A549 (cell line): ENCODE measurements around the gene TSKS. TPM values are rescaled to one million over a fixed set of nuclear protein-coding genes. Genes with fewer than 3 reads are reported as not detected.
A peak's percentile ranks its signal among the peaks of the same experiment; 100 is the strongest.

ENCODE experiments used
- ATAC-seq, 2 experiments: fragments of 200-7000 bp in 1 of 2; fragments of >200 bp in 1 of 2; cut with Nextera tagmentation in 1 of 2; cut with Tn5 transposase in 1 of 2; 3 replicates each; pipeline versions ENCODE4 v1.8.0 to v1.9.1; 2018 to 2020; ENCODE audit warnings: mild to moderate bottlenecking in 1 of 2, moderate library complexity in 1 of 2
- CTCF ChIA-PET: fragments of 300-600 bp; sonication (Branson Sonifier 250); formaldehyde crosslinking; extraction: SDS; loops from one replicate; lab custom pipeline; 2021; ENCODE audit warnings: antibody characterized with exemption, inconsistent platforms; lab: Yijun Ruan, JAX
- POLR2A ChIA-PET: fragments of 350-600 bp; formaldehyde crosslinking; extraction: SDS; loops from one replicate; lab custom pipeline; 2021; ENCODE audit warnings: antibody characterized with exemption, inconsistent platforms; lab: Yijun Ruan, JAX
- DNase-seq, 2 experiments: peaks; one replicate each; pipeline versions ENCODE4 v3.0.0 to v3.0.0-alpha.2; 2011 to 2016; ENCODE audit warnings: low read depth in 1 of 2, low spot score in 1 of 2
- FAIRE-seq: peaks from 2 replicates; lab custom pipeline; 2011; peaks lifted over from hg19 to GRCh38; lab: Jason Lieb, UNC
- H3K27ac ChIP-seq, 2 experiments: fragments of >200 bp; sonication (Bioruptor Twin); formaldehyde crosslinking; 3 replicates each; pipeline ENCODE4 v1.5.1; 2016 to 2017
- H3K4me1 ChIP-seq: fragments of >200 bp; sonication (Bioruptor Twin); formaldehyde crosslinking; 3 replicates; pipeline ENCODE4 v1.6.1; 2016
- H3K4me2 ChIP-seq: fragments of >200 bp; sonication (Bioruptor Twin); formaldehyde crosslinking; 3 replicates; pipeline ENCODE4 v1.6.1; 2016
- H3K4me3 ChIP-seq: fragments of >200 bp; sonication (Bioruptor Twin); formaldehyde crosslinking; 3 replicates; pipeline ENCODE4 v1.5.1; 2016
- H3K9me3 ChIP-seq: fragments of >200 bp; sonication (Bioruptor Twin); formaldehyde crosslinking; 3 replicates; pipeline ENCODE4 v1.6.1; 2016
- ATOH8 ChIP-seq: fragments of 250-450 bp; sonication (Bioruptor Pico); IDR thresholded peaks from 2 replicates; pipeline ENCODE4 v1.5.0; 2020; ENCODE audit warnings: low read depth, mild to moderate bottlenecking, moderate library complexity
- BCL3 ChIP-seq: fragments of >200 bp; sonication (Bioruptor Twin); formaldehyde crosslinking; IDR thresholded peaks from 3 replicates; pipeline ENCODE4 v1.6.1; 2016
- BHLHE40 ChIP-seq: IDR thresholded peaks from 2 replicates; pipeline ENCODE4 v1.6.1; 2012; ENCODE audit warnings: low read depth, low read length, inconsistent platforms
- CHD2 ChIP-seq: fragments of 150-350 bp; IDR thresholded peaks from 2 replicates; pipeline ENCODE4 v1.6.1; 2014; ENCODE audit warnings: low read length; ENCODE audit not compliant: partially characterized antibody
- FOSL2 ChIP-seq, 2 experiments: fragments of 450-650 bp in 1 of 2; fragments of >200 bp in 1 of 2; sonication (Bioruptor Twin) in 1 of 2; formaldehyde crosslinking; IDR thresholded peaks; 2 replicates each; pipeline versions ENCODE4 v1.5.0 to v1.6.1; 2016 to 2020; ENCODE audit warnings: mild to moderate bottlenecking in 1 of 2, moderate library complexity in 1 of 2
- HEYL ChIP-seq: fragments of 250-450 bp; sonication (Bioruptor Pico); IDR thresholded peaks from 2 replicates; pipeline ENCODE4 v1.8.0; 2021; ENCODE audit warnings: mild to moderate bottlenecking, moderate library complexity
- JUNB ChIP-seq: fragments of >200 bp; sonication (Bioruptor Twin); formaldehyde crosslinking; IDR thresholded peaks from 2 replicates; pipeline ENCODE4 v1.6.1; 2016
- KDM5A ChIP-seq: fragments of 200-600 bp; sonication (generic); IDR thresholded peaks from 2 replicates; pipeline ENCODE4 v1.6.1; 2016; ENCODE audit warnings: antibody characterized with exemption, mild to moderate bottlenecking
- PHF8 ChIP-seq: fragments of 200-600 bp; sonication (generic); IDR thresholded peaks from 2 replicates; pipeline ENCODE4 v1.6.1; 2016; ENCODE audit warnings: low read depth, mild to moderate bottlenecking, antibody characterized with exemption, moderate library complexity, borderline replicate concordance
- RARB ChIP-seq: fragments of 250-450 bp; sonication (Bioruptor Pico); IDR thresholded peaks from 2 replicates; pipeline ENCODE4 v1.8.0; 2021; ENCODE audit warnings: mild to moderate bottlenecking, moderate library complexity
- RCOR1 ChIP-seq: fragments of 150-350 bp; IDR thresholded peaks from 2 replicates; pipeline ENCODE4 v1.6.1; 2014; ENCODE audit warnings: antibody characterized with exemption, low read length, low read depth
- RNF2 ChIP-seq: fragments of 200-600 bp; sonication (generic); IDR thresholded peaks from 2 replicates; pipeline ENCODE4 v1.6.1; 2016; ENCODE audit warnings: low read depth, mild to moderate bottlenecking, antibody characterized with exemption, moderate library complexity, borderline replicate concordance
- ZNF302 ChIP-seq: fragments of 250-450 bp; sonication (Bioruptor Pico); IDR thresholded peaks from 2 replicates; pipeline ENCODE4 v1.9.0; 2021; ENCODE audit warnings: inconsistent platforms, mild to moderate bottlenecking, moderate library complexity
- WGBS: methylation state at CpG from one replicate; pipeline ENCODE4 v1.1.6; 2017; ENCODE audit errors: missing lambda C conversion rate; 5-methylcytosine and 5-hydroxymethylcytosine counted together
- polyA plus RNA-seq, 4 experiments: library from polyadenylated mRNA; depleted of rRNA in 3 of 4; stranded (reverse); fragments of >200 nt; fragmentation: RNase III in 1 of 4; extraction: RNeasy Plus Mini Kit Qiagen cat#74134 plus additional on column Dnase treatment in 1 of 4; gene quantifications; 2 replicates in 3 of 4; 3 replicates in 1 of 4; pipeline ENCODE4 v1.2.3, GENCODE V29; 2011 to 2017
- TF ChIP-seq, protein P1 (sequence below): fragments of 200-600 bp; sonication (generic); IDR thresholded peaks from 2 replicates; pipeline ENCODE4 v1.6.1; 2016; ENCODE audit warnings: antibody characterized with exemption, mild to moderate bottlenecking, moderate library complexity
- TF ChIP-seq, protein P2 (sequence below): fragments of 150-350 bp; IDR thresholded peaks from 2 replicates; pipeline ENCODE4 v1.6.1; 2014; ENCODE audit warnings: low read depth, mild to moderate bottlenecking, low read length
- TF ChIP-seq, protein P3 (sequence below): fragments of >200 bp; sonication (Bioruptor Twin); formaldehyde crosslinking; IDR thresholded peaks from 2 replicates; pipeline ENCODE4 v1.6.1; 2016

The TSKS gene
- polyA plus RNA-seq, 2 of the 4 experiments (the other 2 are of a cell fraction): not detected

DNA sequence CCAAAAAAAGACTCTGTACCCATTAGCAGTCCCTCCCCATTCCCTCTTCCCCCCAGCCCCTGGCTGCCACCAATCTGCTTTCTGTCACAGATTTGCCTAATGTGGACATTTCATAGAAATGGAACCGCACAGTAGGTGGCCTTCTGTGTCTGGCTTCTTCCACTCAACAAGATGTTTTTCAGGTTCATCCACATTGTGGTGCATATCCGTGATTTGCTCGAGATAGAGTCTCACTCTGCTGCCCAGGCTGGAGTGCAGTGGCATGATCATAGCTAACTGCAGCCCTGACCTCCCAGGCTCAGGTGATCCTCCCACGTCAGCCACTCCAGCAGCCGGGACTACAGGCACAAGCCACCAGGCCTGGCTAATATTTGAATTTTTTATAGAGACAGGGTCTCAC, 24.6 kb upstream of the TSKS start (continued):
- TF ChIP-seq BCL3: no peak
- TF ChIP-seq RARB (CRISPR knock-in tag): no peak
- no peak for TF ChIP-seq RNF2
- TF ChIP-seq CHD2: no peak
- TF ChIP-seq JUNB: no peak
- TF ChIP-seq HEYL (CRISPR knock-in tag): no peak
- TF ChIP-seq BHLHE40: no peak
- no peak for TF ChIP-seq RCOR1
- TF ChIP-seq, all 56 proteins: peak for 0

DNA sequence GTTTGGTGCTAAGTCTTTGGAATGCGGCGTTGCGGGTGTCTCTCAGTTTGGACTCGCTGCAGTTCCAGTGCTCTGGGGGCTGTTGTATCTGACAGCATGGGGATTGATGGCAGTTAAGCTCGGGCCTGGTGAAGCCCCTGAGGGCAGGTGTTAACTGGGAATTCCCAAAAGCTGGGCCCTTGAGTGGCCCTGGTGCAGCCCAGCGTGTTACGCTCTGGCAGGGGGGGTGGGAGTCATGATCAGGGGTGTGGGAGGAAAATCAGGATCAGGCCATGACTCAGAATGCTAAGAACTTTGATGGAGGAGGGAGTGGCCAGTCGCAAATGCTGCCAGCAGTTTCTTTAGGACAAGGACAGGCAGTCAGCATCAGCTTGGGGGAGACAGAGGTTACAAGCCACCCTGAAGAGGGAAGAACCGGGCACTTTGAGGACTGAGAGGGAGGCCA, 23.3 kb upstream of the TSKS start:
- Histone ChIP-seq H3K27ac (peak overlapping the region in 1 of 2 experiments; percentile 53; a peak in 3 of 6 replicates), H3K4me1 (peaks cover 9% of the 10 kb centered on the region; the same call in 2 of the 3 replicates)
- peak; percentile 35 to 63; a peak in 5 of 6 replicates for ATAC-seq
- TF ChIP-seq, protein P1, sequence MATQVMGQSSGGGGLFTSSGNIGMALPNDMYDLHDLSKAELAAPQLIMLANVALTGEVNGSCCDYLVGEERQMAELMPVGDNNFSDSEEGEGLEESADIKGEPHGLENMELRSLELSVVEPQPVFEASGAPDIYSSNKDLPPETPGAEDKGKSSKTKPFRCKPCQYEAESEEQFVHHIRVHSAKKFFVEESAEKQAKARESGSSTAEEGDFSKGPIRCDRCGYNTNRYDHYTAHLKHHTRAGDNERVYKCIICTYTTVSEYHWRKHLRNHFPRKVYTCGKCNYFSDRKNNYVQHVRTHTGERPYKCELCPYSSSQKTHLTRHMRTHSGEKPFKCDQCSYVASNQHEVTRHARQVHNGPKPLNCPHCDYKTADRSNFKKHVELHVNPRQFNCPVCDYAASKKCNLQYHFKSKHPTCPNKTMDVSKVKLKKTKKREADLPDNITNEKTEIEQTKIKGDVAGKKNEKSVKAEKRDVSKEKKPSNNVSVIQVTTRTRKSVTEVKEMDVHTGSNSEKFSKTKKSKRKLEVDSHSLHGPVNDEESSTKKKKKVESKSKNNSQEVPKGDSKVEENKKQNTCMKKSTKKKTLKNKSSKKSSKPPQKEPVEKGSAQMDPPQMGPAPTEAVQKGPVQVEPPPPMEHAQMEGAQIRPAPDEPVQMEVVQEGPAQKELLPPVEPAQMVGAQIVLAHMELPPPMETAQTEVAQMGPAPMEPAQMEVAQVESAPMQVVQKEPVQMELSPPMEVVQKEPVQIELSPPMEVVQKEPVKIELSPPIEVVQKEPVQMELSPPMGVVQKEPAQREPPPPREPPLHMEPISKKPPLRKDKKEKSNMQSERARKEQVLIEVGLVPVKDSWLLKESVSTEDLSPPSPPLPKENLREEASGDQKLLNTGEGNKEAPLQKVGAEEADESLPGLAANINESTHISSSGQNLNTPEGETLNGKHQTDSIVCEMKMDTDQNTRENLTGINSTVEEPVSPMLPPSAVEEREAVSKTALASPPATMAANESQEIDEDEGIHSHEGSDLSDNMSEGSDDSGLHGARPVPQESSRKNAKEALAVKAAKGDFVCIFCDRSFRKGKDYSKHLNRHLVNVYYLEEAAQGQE: no peak
- TF ChIP-seq KDM5A (no peak), PHF8 (no peak), FOSL2 (IDR thresholded peaks at IDR 0.05) (no peak), FOSL2 (CRISPR knock-in tag; IDR thresholded peaks at IDR 0.05) (0 out of 2 replicates have a peak, but pooled peaks have one; percentile 3), ZNF302 (CRISPR knock-in tag) (no peak), RNF2 (no peak), CHD2 (no peak)
- TF ChIP-seq, all 56 proteins: peak for 1
- no peak for FAIRE-seq
- no peak overlapping the region for H3K4me3 ChIP-seq
- H3K9me3 ChIP-seq: 0 out of 3 replicates have a peak, but pooled peaks cover 3% of the 10 kb centered on the region
- POLR2A ChIA-PET: interaction anchor here (1.4 kb wide), 1 partner anchor 110 kb away, joined by 4 read pairs; the partner anchor contains the start of gene PRMT1
- peak overlapping the region; percentile 27 for H3K4me2 ChIP-seq
- CTCF ChIA-PET: interaction anchor here (0.6 to 1.8 kb wide), 7 partner anchors 19 to 114 kb away, joined by 3 to 9 read pairs (median 3); no protein-coding TSS in a partner anchor
- DNase-seq: peak; percentile 46 to 70
- 70% methylated on average over 9 of the region's 9 CpGs for WGBS

DNA sequence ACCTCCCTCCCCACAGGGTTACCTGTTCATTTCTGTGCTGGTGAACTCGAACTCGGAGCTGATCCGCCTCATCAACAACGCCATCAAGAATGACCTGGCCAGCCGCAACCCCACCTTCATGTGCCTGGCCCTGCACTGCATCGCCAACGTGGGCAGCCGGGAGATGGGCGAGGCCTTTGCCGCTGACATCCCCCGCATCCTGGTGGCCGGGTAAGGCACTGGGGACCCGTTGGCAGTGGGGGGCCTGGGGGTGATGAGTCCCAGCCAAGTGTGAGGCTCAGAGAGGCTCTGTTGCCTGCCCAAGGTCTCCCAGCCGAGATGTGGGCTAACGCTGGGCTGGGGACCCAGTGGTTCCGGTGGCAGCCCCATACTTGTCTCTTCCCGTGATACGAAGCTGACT, 19.4 kb upstream of the TSKS start:
- no peak overlapping the region for H3K27ac ChIP-seq
- POLR2A ChIA-PET: no interaction called here
- DNase-seq (no peak), FAIRE-seq (no peak), ATAC-seq (no peak)
- H3K9me3 ChIP-seq: 0 out of 3 replicates have a peak, but pooled peaks cover 3% of the 10 kb centered on the region
- WGBS: 93% methylated on average over 18 of the region's 18 CpGs
- H3K4me3 ChIP-seq: no peak overlapping the region
- H3K4me2 ChIP-seq: no peak overlapping the region
- peaks cover 9% of the 10 kb centered on the region; the same call in 2 of the 3 replicates for H3K4me1 ChIP-seq
- TF ChIP-seq, protein P2, sequence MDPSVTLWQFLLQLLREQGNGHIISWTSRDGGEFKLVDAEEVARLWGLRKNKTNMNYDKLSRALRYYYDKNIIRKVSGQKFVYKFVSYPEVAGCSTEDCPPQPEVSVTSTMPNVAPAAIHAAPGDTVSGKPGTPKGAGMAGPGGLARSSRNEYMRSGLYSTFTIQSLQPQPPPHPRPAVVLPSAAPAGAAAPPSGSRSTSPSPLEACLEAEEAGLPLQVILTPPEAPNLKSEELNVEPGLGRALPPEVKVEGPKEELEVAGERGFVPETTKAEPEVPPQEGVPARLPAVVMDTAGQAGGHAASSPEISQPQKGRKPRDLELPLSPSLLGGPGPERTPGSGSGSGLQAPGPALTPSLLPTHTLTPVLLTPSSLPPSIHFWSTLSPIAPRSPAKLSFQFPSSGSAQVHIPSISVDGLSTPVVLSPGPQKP: no peak
- TF ChIP-seq, protein P3, sequence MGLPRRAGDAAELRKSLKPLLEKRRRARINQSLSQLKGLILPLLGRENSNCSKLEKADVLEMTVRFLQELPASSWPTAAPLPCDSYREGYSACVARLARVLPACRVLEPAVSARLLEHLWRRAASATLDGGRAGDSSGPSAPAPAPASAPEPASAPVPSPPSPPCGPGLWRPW: no peak
- TF ChIP-seq ATOH8 (CRISPR knock-in tag) (no peak), FOSL2 (IDR thresholded peaks at IDR 0.05) (no peak), FOSL2 (CRISPR knock-in tag; IDR thresholded peaks at IDR 0.05) (no peak)
- CTCF ChIA-PET: interaction anchor here (1.4 to 2.1 kb wide), 3 partner anchors 17 to 102 kb away, joined by 3 to 5 read pairs (median 4); no protein-coding TSS in a partner anchor
